HEK293T (cell line): ENCODE data around the gene MATN1.

ENCODE experiments used
- BHLHE40 ChIP-seq: fragments of 450-650 bp; IDR thresholded peaks from 2 replicates; pipeline ENCODE4 v1.6.1; 2016; ENCODE audit warnings: mild to moderate bottlenecking, moderate library complexity, borderline replicate concordance
- CTBP1 ChIP-seq: fragments of 450-650 bp; IDR thresholded peaks from 2 replicates; pipeline ENCODE4 v1.6.1; 2016; ENCODE audit warnings: borderline replicate concordance
- ELF4 ChIP-seq: fragments of 450-650 bp; IDR thresholded peaks from 2 replicates; pipeline ENCODE4 v1.6.1; 2017; ENCODE audit warnings: antibody characterized with exemption
- PKNOX1 ChIP-seq: fragments of 450-650 bp; IDR thresholded peaks from 2 replicates; pipeline ENCODE4 v1.6.1; 2016
- SUZ12 ChIP-seq: fragments of 450-650 bp; IDR thresholded peaks from 2 replicates; pipeline ENCODE4 v1.6.1; 2016; ENCODE audit warnings: mild to moderate bottlenecking
- TARDBP ChIP-seq: fragments of 450-650 bp; IDR thresholded peaks from 2 replicates; pipeline ENCODE4 v1.6.1; 2016

DNA sequence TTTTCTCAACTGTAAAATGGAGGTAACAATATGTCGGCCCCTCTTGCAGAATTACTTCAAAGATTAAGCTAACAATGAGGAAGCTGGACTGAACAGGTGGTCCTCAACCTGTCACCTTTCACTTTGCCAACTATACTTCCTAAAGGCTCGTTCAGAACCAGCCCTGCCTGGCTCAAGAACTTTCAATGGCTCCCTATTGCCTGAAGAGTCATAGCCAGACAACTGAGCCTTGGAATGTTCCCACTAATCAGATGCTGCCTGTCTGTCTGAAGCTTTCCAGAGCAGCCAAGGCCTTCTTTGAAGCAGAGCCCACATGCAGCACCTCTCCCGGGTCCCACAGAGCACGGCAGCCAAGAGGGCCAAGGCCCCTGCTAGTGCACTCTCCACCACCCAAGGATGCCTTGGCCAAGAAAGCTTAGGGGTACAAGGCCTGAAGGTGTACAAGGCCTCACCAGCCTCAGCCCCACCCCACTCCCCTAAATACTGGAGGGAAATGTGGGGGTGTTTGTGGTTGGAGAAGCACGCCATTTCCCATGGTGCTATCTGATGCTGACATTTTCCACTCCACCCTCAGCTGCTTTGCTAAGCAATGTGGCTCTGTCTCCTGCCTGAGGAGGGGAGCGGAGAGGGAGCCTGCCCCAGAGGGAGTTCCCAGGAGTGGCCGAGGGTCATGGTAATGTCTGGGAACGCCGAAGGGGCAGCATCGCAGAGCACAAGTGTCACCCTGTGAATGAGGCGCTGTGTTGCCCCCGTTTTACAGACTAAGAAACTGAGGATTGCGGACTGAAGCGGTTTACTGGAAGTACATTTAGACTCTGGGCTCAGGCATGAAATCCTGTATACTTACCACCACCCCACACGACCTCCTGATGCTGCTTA, 42.4 kb upstream of the MATN1 start:
- TF ChIP-seq CTBP1 (no peak), BHLHE40 (no peak), TARDBP (no peak), ELF4 (no peak), PKNOX1 (no peak), SUZ12 (no peak)
